Measurements from ENCODE around the gene MACROD1. TPM values are rescaled to one million over a fixed set of nuclear protein-coding genes. Genes with fewer than 3 reads are reported as not detected.
"Not testable (repeated sequence)": the region's sequence is repeated elsewhere in the genome, so short reads cannot be mapped to it uniquely, and the experiment has no call there.

Gene MACROD1
- total RNA-seq, 1 experiment from 2014 or later: 2.9 TPM

- peak; percentile 44 for DNase-seq (ENCODE audit: low spot score)
These were observed 107.4 kb downstream of the MACROD1 start for GRCh38 chr11:64058494-64058893.

GRCh38 chr11:64057890-64058289 is 108.0 kb downstream of the MACROD1 start:
- no peak for DNase-seq (ENCODE audit: low spot score)

GRCh38 chr11:64056861-64057260 is 109.1 kb downstream of the MACROD1 start:
- DNase-seq (ENCODE audit: low spot score): no peak

- DNase-seq (ENCODE audit: low spot score): no peak
These were observed 109.6 kb downstream of the MACROD1 start for GRCh38 chr11:64056213-64056785.

GRCh38 chr11:64055077-64055476 is 110.8 kb downstream of the MACROD1 start:
- DNase-seq (ENCODE audit: low spot score): no peak

- DNase-seq (ENCODE audit: low spot score): no peak
These were observed 112.2 kb downstream of the MACROD1 start for GRCh38 chr11:64053699-64054098.

- no peak for DNase-seq (ENCODE audit: low spot score)
These were observed 112.8 kb downstream of the MACROD1 start for GRCh38 chr11:64052938-64053622.

- no peak for DNase-seq (ENCODE audit: low spot score)
These were observed 113.5 kb downstream of the MACROD1 start for GRCh38 chr11:64052436-64052835.

GRCh38 chr11:64051297-64051696 is 114.6 kb downstream of the MACROD1 start:
- DNase-seq (ENCODE audit: low spot score): no peak

GRCh38 chr11:64049509-64049908 is 116.4 kb downstream of the MACROD1 start:
- DNase-seq (ENCODE audit: low spot score): no peak

- no peak for DNase-seq (ENCODE audit: low spot score)
These were observed 117.7 kb downstream of the MACROD1 start for GRCh38 chr11:64048042-64048854.

GRCh38 chr11:64047373-64047772 is 118.5 kb downstream of the MACROD1 start:
- DNase-seq (ENCODE audit: low spot score): not testable (repeated sequence)

- no peak for DNase-seq (ENCODE audit: low spot score)
These were observed 120.2 kb downstream of the MACROD1 start for GRCh38 chr11:64045700-64046099.

- no peak for DNase-seq (ENCODE audit: low spot score)
These were observed 121.1 kb downstream of the MACROD1 start for GRCh38 chr11:64044730-64045393.

- no peak for DNase-seq (ENCODE audit: low spot score)
These were observed 122.4 kb downstream of the MACROD1 start for GRCh38 chr11:64043545-64043944.

- no peak for DNase-seq (ENCODE audit: low spot score)
These were observed 123.6 kb downstream of the MACROD1 start for GRCh38 chr11:64042301-64042700.

GRCh38 chr11:64041846-64042245 is 124.1 kb downstream of the MACROD1 start:
- no peak for DNase-seq (ENCODE audit: low spot score)

- DNase-seq (ENCODE audit: low spot score): no peak
These were observed 125.1 kb downstream of the MACROD1 start for GRCh38 chr11:64040684-64041322.

GRCh38 chr11:64039012-64039665 is 126.8 kb downstream of the MACROD1 start:
- no peak for DNase-seq (ENCODE audit: low spot score)

- DNase-seq (ENCODE audit: low spot score): no peak
These were observed 127.4 kb downstream of the MACROD1 start for GRCh38 chr11:64038500-64038899.

- no peak for DNase-seq (ENCODE audit: low spot score)
These were observed 128.8 kb downstream of the MACROD1 start for GRCh38 chr11:64037027-64037634.
